ENCODE results near the gene MVB12B.

The MVB12B gene

GRCh38 chr9:126543490-126543889, 216.9 kb downstream of the MVB12B start:
- TF ChIP-seq GATA2 (IDR thresholded peaks at IDR 0.05; ENCODE audit: low read depth, low read length) (peak; percentile 48; the same call in 1 of the 2 replicates), GATA3 (IDR thresholded peaks at IDR 0.05; ENCODE audit: low read depth, low read length) (no peak)

DNA sequence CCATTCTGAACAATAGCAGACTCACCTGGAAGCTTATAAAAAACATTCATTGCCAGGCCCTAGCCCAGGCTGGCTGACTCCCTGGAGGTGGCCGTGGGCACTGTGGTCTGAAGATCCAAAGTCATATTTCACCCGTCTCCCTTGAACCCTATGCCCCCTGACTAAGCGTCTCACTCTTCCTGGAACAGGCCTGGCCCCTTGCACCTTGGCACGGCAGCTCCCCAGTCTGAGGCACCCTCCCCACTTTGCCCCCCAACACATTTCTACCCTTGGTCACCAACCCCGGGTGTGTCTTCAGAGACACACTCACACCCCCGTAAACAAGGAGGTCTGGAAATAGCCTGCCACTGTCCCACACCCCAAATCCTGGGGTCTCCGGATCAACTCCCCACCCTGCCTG, 218.5 kb downstream of the MVB12B start:
- TF ChIP-seq GATA3 (IDR thresholded peaks at IDR 0.05; ENCODE audit: low read depth, low read length) = no peak
- no peak for TF ChIP-seq GATA2 (IDR thresholded peaks at IDR 0.05; ENCODE audit: low read depth, low read length)

GRCh38 chr9:126546036-126546435, 219.4 kb downstream of the MVB12B start:
- no peak for TF ChIP-seq GATA3 (IDR thresholded peaks at IDR 0.05; ENCODE audit: low read depth, low read length)
- TF ChIP-seq GATA2 (IDR thresholded peaks at IDR 0.05; ENCODE audit: low read depth, low read length) = no peak

- TF ChIP-seq GATA2 (IDR thresholded peaks at IDR 0.05; ENCODE audit: low read depth, low read length) (no peak), GATA3 (IDR thresholded peaks at IDR 0.05; ENCODE audit: low read depth, low read length) (no peak)
These were observed 221.7 kb downstream of the MVB12B start for GRCh38 chr9:126548312-126548711.

DNA sequence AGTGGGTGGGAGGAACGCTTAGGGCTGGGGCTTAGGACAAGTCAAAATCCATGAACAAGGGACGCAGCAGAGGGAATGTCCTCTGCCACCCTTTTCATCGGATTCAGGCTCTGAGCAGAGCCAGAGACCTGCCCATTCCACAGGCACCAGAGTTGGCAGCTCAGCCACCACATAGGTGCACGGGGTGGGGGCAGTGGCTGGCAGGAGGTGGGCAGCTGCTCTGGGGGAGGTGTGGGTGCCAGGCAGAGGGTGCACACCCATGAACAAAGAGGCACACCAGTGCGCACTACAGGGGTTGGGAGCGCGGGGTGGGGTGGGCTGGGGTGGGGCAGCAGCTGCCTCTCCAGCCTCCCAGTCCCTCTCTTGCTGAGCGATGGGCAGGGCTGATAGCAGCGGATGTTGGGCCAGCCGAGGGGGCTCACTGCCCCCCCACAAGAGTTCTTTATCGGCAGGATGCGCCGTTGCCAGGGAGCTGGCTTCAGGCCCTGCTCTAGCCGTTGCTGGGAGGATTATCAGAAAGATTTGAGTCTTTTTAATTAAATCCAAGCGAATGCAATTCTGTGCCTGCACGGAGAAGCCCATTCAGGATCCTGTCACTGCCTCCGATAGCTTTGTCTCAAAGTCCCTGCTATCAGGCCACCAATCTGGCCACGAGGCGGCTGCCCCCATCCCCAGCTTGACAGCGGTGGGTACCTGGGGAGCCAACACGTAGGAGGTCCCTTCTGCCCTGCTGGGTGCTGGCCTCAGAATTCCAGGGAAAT, 222.8 kb downstream of the MVB12B start:
- TF ChIP-seq GATA3 (IDR thresholded peaks at IDR 0.05; ENCODE audit: low read depth, low read length) = peak; percentile 97
- TF ChIP-seq GATA2 (IDR thresholded peaks at IDR 0.05; ENCODE audit: low read depth, low read length) = peak; percentile 99

DNA sequence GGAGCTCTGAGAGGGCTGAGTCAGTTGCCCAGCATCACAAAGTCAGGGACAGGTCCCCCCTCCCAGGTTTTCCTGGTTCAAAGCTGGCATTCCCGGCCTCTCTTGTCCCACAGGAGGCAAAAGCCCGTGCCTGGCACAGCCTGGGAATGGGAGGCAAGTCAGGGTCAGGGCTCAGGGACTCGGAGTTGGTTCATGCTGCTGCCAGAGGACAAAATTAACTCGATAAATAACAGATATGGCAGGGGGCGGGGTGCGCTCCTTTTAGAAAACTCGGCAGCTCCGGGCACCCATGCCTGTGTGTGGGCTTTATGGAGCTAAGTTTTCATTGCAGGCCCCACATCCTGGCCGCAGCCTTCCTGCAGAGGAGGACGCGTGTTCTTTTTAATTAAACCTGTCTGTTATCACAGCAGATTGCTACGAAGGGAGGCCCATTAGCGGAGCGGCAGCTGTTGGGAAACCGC, 224.3 kb downstream of the MVB12B start:
- TF ChIP-seq GATA3 (IDR thresholded peaks at IDR 0.05; ENCODE audit: low read depth, low read length) = no peak
- no peak for TF ChIP-seq GATA2 (IDR thresholded peaks at IDR 0.05; ENCODE audit: low read depth, low read length)

- TF ChIP-seq GATA2 (IDR thresholded peaks at IDR 0.05; ENCODE audit: low read depth, low read length) (no peak), GATA3 (IDR thresholded peaks at IDR 0.05; ENCODE audit: low read depth, low read length) (no peak)
These were observed 225.2 kb downstream of the MVB12B start for GRCh38 chr9:126551812-126552211.

- TF ChIP-seq GATA3 (IDR thresholded peaks at IDR 0.05; ENCODE audit: low read depth, low read length) (no peak), GATA2 (IDR thresholded peaks at IDR 0.05; ENCODE audit: low read depth, low read length) (no peak)
These were observed 227.7 kb downstream of the MVB12B start for GRCh38 chr9:126554292-126554691.
